ENCODE data around the gene SLC7A11.

Gene SLC7A11

GRCh38 chr4:138230048-138230447 is 12.1 kb downstream of the SLC7A11 start:
- TF ChIP-seq, protein P1, sequence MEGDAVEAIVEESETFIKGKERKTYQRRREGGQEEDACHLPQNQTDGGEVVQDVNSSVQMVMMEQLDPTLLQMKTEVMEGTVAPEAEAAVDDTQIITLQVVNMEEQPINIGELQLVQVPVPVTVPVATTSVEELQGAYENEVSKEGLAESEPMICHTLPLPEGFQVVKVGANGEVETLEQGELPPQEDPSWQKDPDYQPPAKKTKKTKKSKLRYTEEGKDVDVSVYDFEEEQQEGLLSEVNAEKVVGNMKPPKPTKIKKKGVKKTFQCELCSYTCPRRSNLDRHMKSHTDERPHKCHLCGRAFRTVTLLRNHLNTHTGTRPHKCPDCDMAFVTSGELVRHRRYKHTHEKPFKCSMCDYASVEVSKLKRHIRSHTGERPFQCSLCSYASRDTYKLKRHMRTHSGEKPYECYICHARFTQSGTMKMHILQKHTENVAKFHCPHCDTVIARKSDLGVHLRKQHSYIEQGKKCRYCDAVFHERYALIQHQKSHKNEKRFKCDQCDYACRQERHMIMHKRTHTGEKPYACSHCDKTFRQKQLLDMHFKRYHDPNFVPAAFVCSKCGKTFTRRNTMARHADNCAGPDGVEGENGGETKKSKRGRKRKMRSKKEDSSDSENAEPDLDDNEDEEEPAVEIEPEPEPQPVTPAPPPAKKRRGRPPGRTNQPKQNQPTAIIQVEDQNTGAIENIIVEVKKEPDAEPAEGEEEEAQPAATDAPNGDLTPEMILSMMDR (IDR thresholded peaks at IDR 0.05; ENCODE audit: insufficient read depth, low read depth, low read length, missing control alignments) = no peak
- no peak for DNase-seq (ENCODE audit: low read depth)
- no peak overlapping the region for H3K4me3 ChIP-seq (ENCODE audit: low read depth, low read length)

DNA sequence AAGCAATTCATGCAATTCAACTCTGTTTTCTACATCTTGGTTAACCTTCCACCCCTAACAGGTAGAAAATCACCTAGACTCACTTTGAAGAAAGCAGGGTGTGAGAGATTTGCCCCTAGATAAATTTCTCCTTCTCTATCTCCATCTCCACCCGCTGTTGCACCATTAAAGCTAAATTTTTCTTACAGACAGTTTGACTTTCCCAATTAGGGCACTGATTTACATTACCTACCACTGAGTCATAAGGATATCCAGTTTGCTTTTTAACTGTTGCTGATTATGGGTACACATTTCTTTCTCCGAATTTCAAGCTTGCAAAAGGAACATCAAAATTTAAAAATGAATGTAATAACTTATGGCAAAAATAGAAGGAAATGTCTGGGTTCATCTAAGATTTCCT is 13.0 kb downstream of the SLC7A11 start:
- no peak overlapping the region for H3K4me3 ChIP-seq (ENCODE audit: low read depth, low read length)
- TF ChIP-seq, protein P1 (IDR thresholded peaks at IDR 0.05; ENCODE audit: insufficient read depth, low read depth, low read length, missing control alignments) = no peak
- no peak for DNase-seq (ENCODE audit: low read depth)

- no peak overlapping the region for H3K4me3 ChIP-seq (ENCODE audit: low read depth, low read length)
- TF ChIP-seq, protein P1 (IDR thresholded peaks at IDR 0.05; ENCODE audit: insufficient read depth, low read depth, low read length, missing control alignments) = no peak
- no peak for DNase-seq (ENCODE audit: low read depth)
Observed at GRCh38 chr4:138226351-138226750, 15.8 kb downstream of the SLC7A11 start.

- DNase-seq (ENCODE audit: low read depth) = no peak
- H3K4me3 ChIP-seq (ENCODE audit: low read depth, low read length) = no peak overlapping the region
- TF ChIP-seq, protein P1 (IDR thresholded peaks at IDR 0.05; ENCODE audit: insufficient read depth, low read depth, low read length, missing control alignments) = no peak
Observed at GRCh38 chr4:138225477-138225876, 16.7 kb downstream of the SLC7A11 start.

DNA sequence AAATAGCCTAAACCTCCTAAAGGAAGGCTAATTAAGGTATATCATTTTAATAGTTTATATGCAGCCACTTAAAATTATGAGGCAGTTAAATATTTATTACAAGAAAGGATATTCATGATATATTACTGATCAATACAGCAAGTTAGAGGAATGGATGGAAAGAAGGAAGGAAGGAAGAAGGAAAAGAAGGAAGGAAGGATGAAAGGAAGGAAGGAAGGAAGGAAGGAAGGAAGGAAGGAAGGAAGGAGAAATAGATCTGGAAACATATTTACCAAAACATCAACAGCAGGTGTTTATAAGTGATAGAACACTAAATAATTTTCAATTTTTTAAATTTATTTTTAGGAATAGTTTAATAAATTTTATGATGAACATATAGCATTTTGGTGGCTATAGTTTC is 17.5 kb downstream of the SLC7A11 start:
- H3K4me3 ChIP-seq (ENCODE audit: low read depth, low read length) = no peak overlapping the region
- TF ChIP-seq, protein P1 (IDR thresholded peaks at IDR 0.05; ENCODE audit: insufficient read depth, low read depth, low read length, missing control alignments) = no peak
- DNase-seq (ENCODE audit: low read depth) = no peak

DNA sequence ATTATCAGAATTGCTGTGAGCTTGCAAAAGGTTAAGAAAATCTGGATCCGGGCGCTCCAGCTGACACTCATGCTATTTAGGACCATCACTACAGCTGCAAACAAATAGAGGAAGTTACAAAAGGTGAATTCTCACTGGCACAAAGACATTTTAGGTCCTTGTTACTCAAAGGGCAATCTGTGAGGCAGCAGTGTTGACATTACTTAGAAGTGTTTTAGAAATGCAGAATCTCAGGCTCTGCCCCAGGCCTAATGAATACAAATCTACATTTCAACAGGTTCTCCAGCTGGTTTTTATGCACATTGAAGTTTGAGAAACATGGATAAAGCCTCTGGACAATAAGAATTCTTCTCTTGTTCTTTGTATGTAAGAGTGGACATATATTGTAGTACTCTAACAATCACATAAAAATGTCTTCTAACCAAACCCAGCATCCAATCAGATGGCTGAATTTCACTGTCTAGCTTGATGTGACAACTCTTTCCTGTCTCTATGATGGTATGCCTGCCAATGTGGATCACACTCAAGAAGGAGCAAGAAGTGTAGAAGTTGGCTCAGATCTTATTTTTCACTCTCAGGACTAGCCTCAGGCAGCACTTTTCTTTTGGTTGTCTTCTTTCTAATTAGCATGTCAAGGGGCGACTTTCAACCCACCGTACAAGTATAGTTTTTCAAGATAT is 18.8 kb downstream of the SLC7A11 start:
- DNase-seq (ENCODE audit: low read depth) = no peak
- TF ChIP-seq, protein P1 (IDR thresholded peaks at IDR 0.05; ENCODE audit: insufficient read depth, low read depth, low read length, missing control alignments) = no peak
- no peak overlapping the region for H3K4me3 ChIP-seq (ENCODE audit: low read depth, low read length)

DNA sequence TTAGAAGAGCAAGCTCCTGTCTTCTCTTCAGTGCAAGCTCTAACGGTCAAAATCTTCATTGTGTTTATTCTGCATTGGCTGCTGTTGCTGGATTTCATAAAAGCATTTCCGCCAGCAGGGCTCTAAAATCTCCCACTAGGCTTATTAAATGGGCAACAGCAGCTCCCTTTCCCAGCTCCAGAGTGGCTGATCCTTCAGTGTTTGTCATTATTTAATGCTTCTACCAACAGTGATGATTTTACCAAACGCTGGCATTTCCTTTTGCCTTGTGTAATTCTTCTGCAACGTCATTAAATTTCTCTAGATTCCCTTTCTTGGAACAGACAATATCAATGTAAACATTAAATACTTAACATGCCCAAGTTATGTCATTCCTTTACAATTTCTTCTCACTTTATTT is 20.1 kb downstream of the SLC7A11 start:
- H3K4me3 ChIP-seq (ENCODE audit: low read depth, low read length) = no peak overlapping the region
- no peak for DNase-seq (ENCODE audit: low read depth)
- TF ChIP-seq, protein P1 (IDR thresholded peaks at IDR 0.05; ENCODE audit: insufficient read depth, low read depth, low read length, missing control alignments) = no peak
